ENCODE results near the gene TGM5.
"Not testable (repeated sequence)": the region's sequence is repeated elsewhere in the genome, so short reads cannot be mapped to it uniquely, and the experiment has no call there.

TGM5 gene

DNA sequence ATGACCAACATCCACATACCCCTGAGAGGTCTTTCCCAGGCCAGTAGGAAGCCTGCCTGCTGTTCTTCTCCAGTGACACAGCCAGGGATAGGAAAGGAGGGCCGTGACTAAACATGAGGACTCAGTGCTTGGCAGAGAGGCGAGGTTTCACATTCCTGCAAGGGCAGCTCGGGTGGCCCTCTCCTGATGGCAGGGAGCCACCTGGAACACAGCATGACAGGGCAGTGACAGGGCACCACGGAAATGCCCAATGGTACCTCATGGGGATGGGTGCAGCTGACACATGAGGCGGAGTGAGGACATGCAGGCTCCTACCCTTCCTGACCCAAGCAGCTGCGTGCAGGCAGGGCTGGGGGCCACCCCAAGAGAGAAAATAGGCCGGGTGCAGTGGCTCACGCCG, 7.4 kb upstream of the TGM5 start:
- no peak for DNase-seq

GRCh38 chr15:43273243-43273642, 6.5 kb upstream of the TGM5 start:
- DNase-seq: no peak

GRCh38 chr15:43271908-43272307, 5.2 kb upstream of the TGM5 start:
- not testable (repeated sequence) for DNase-seq

GRCh38 chr15:43270676-43271306, 4.1 kb upstream of the TGM5 start:
- DNase-seq: no peak

DNA sequence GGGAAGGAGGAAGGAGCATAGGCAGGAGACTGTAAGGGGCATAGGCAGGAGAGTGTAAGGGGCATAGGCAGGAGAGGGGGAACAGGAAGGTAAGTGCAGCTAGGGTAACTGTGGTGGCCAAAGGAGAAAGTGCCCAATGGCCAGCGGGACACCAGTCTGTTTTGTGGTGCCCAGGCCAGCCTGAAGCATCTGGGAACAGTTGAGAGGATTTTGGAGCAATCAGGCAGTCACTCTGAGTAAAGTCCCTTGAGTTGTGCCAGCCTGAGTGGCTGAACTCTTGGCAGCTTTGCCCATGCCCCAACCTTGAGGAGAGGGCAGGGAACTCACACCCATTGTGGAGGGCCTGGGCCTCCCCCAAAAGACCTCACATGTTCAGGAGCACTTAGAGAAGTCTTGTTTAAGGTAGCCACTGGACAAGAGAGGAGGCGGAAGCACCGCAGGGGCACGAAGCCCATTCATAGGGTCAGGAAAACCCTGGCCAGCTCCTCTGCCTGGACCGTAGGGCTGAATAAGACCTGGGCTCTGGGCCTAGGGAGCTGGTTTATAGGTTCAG, 3.5 kb upstream of the TGM5 start:
- DNase-seq: no peak

DNA sequence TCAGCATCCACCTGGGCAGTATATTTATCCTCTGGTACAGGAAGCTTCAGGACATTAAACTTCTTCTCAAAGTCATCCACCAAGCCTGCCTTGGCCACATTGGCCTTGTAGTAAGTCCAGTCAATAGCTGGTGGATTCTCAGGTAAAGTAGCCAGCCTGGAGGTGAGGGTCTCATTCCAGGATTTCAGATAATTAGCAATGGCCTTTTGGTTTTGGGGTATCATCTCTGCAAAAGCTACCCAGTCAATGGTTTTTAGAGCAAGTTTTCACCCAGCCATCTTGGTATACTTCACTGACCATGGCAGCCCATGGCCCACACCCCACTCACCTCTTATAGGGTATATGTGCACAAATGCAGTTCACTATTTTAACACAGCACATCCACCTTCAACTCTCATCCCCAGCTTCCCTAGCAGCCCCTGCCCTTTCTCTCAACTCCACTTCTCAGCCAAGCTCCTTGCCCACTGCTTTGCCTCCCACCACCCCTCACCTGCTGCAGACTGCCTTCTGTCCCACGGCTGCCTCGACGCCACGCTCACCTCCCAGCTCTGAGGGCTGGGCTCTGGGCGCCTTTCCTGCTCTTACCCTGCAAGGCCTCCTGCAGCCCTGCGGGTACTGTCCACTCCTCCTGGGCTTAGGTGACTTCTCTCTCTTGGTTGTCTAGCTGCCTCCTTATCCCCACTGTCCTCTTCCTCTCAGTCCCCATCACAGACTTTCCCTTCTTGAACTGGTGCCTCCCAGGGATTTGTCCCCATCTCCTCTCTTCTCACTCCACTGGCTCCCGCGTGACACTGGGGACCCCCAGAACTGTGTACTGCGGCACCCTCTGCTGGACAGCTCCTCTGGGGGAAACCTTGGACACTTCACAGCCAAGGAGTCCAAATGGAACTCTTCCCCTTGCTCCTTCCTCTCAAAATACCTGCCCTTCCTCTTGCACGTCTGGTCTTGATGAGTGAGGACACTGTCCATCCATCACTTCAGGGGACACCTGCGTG, 1.7 kb upstream of the TGM5 start:
- no peak for DNase-seq

- DNase-seq: no peak
These were observed 711 bp upstream of the TGM5 start for GRCh38 chr15:43267439-43267838.

- DNase-seq: no peak
These were observed 342 bp downstream of the TGM5 start for GRCh38 chr15:43266386-43266785.

- DNase-seq: no peak
These were observed 6.6 kb downstream of the TGM5 start for GRCh38 chr15:43260011-43260615.

- no peak for DNase-seq
These were observed 7.9 kb downstream of the TGM5 start for GRCh38 chr15:43258781-43259180.

- no peak for DNase-seq
These were observed 10.4 kb downstream of the TGM5 start for GRCh38 chr15:43256341-43256740.

GRCh38 chr15:43255376-43255775, 11.4 kb downstream of the TGM5 start:
- no peak for DNase-seq

GRCh38 chr15:43253431-43254403, 13.0 kb downstream of the TGM5 start:
- no peak for DNase-seq

DNA sequence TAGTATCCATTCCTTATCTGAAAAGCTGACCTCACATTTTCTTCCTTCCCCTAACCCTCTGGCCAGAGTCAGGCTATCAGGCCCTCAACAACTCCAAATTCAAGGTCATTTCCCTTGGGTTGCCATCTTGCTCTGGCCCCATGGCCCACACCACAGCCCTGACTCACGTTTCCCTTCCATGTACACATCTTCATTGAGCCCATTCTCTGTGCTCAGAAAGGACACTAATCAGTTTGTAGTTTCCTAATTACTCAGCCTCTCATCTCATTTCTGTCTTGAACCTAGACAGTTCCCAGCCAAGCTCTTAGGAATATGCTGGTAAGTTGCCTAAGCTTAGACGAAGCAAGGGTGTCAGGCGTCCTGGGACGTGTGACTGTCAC, 14.9 kb downstream of the TGM5 start:
- no peak for DNase-seq

DNA sequence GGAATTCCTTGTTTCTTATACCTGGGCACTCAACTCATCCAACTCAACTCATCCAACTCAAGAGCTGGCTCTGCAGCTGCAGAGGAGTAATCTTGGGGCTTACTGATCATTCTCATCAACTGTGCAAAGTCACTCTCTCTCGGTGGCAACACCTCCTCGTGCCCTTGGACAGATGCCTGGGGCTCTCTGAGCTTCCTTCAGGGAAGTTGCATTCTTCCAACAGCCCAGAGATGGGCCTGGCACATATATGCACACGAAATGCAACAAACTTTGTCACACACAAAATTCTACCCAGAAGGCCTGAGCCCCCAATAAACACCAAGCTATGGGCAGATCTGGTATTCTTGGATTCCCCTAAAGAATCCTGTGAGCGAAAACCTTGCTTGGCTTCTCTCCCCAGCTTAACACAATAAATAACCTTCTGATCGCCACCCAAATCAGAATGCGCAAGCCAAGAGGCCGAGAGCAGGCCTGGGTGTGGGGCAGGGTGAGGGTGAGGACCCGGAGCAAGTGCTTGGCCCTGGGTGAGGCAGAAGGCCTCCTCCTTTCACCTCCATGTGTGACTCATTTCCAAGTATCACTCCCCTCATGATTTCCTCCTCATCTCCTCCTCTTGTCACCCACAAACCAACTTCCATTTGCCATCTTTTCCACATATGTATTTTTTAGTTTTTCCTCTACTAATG, 15.4 kb downstream of the TGM5 start:
- no peak for DNase-seq

DNA sequence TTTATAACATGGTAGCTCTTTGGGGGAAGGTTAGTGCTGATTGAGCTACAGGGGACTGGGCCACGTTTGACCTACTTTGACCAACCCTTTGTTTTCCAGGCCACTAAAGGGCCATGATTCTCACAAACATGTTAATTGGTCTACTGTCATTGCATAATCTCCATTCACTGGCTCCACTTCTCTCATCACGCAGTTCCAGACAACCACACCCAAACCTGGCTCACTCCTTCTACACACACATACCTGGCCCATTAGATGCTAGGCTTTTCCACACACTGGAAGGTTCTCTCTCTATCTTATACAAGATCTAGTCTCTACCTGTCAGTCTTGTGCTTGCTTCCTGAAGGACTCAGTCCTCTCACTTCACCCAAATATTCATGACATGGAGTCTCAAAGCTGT, 15.9 kb downstream of the TGM5 start:
- DNase-seq: no peak

DNA sequence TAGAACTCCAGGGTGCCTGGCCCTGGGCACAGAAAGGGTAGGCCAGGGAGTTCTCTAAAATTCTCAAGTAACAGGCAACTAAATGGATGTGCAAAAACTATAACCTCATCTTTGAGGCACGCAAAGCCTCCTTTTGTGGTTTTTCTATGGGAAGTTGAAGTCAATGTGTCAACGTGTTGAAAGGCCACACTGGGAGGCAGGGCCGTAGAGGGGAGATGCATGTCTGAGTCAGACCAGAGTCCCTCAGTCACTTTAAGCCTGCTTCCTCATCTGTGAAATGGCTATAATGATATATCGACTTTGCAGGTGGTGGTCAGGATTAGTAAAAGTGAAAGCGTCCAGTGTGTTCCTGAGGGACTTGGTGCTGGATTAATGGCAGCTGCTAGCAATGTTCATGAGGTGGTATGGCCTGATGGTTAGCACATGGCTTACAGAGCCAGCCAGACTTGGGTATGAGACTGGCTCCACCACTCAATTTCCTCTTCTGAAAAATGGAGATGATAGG, 17.0 kb downstream of the TGM5 start:
- DNase-seq: no peak

GRCh38 chr15:43249236-43249635, 17.5 kb downstream of the TGM5 start:
- DNase-seq: no peak

DNA sequence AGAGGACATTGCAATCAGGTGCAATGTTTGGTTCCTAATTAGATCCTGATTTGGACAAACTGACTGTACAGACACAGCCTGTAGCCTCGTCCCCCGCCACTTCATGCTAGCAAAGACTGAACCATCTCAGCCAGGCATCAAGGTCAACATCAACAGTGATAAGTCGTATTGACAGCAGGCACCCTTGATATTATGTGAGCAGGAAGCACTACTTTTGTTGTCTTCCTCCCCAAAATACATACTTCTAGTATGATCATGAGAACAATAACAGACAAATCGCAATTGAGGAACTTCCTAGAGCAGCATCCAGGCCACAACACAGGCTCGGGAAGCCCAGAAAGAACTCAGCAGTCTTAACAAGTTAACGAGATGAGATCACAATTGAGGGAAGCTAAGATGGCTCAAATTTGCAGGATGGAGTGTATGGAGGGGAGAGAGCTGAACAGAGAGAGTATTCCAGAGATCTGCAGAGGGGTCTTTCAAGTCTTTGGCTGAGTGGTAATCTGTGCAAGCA, 20.4 kb downstream of the TGM5 start:
- no peak for DNase-seq

DNA sequence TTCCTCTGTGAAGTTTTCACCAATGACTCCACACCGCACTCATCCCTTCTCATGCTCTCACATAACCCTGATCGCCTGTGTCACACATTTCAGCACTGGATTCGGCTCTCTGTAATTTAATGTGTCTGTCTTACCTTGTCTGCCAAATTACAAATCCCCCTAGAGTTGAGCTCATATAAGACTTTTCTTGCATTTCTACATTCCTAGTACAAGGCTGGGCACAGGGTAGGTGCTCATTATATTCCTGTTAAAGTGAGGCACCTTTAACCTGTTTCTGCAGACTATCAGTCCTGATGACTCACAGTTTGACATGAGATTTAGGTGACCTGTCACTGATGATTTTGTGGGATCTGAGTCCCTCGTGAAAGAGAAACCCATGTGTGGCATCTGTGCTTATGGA, 22.6 kb downstream of the TGM5 start:
- DNase-seq: no peak

GRCh38 chr15:43243020-43243645, 23.6 kb downstream of the TGM5 start:
- DNase-seq: no peak

All from hippocampal formation (tissue), 2 donors.